GM21619 (cell line): Measurements from ENCODE around the gene BNIP2.
A peak's percentile ranks its signal among the peaks of the same experiment; 100 is the strongest.
"Not testable (repeated sequence)": the region's sequence is repeated elsewhere in the genome, so short reads cannot be mapped to it uniquely, and the experiment has no call there.

Experiments
- ATAC-seq: cut with Tn5 transposase; IDR thresholded peaks from one replicate; pipeline ENCODE4 v1.9.1; 2021; ENCODE audit not compliant: unreplicated experiment

BNIP2 gene

GRCh38 chr15:59642351-59642750 is 46.8 kb downstream of the BNIP2 start:
- ATAC-seq, result no peak

- ATAC-seq, result not testable (repeated sequence)
These were observed 51.6 kb downstream of the BNIP2 start for GRCh38 chr15:59637507-59637906.

- ATAC-seq, result no peak
These were observed 52.9 kb downstream of the BNIP2 start for GRCh38 chr15:59636184-59636583.

GRCh38 chr15:59632714-59633113 is 56.4 kb downstream of the BNIP2 start:
- ATAC-seq, result no peak

- peak; percentile 73 for ATAC-seq
These were observed 66.8 kb downstream of the BNIP2 start for GRCh38 chr15:59622289-59622688.

- no peak for ATAC-seq
These were observed 70.7 kb downstream of the BNIP2 start for GRCh38 chr15:59618406-59618805.

- ATAC-seq, result no peak
These were observed 72.7 kb downstream of the BNIP2 start for GRCh38 chr15:59616379-59616778.

- ATAC-seq, result no peak
These were observed 73.5 kb downstream of the BNIP2 start for GRCh38 chr15:59615661-59616060.

GRCh38 chr15:59614153-59614552 is 75.0 kb downstream of the BNIP2 start:
- ATAC-seq, result no peak

- ATAC-seq, result no peak
These were observed 77.6 kb downstream of the BNIP2 start, which contains the start of gene GCNT3 for GRCh38 chr15:59611276-59612260. Gene GCNT3 (plus strand): TSS chr15:59611783. CDS start chr15:59618239, 6,456 bp downstream.

- no peak for ATAC-seq
These were observed 79.1 kb downstream of the BNIP2 start for GRCh38 chr15:59609730-59610712.
